Panc1 (cell line): ENCODE data around the gene HSPB9. TPM values are rescaled to one million over a fixed set of nuclear protein-coding genes. Genes with fewer than 3 reads are reported as not detected.

Experiments
- ATAC-seq: fragments of 200-7000 bp; cut with Tn5 transposase; 2 replicates; pipeline ENCODE4 v1.9.1; 2020; ENCODE audit warnings: mild to moderate bottlenecking, moderate library complexity
- BruUV-seq: library from RNA; stranded (reverse); fragments of 400-500 nt; replicated peaks from 2 replicates; lab custom pipeline; 2021; lab: Mats Ljungman, UMichigan
- CTCF ChIA-PET: fragments of 300-600 bp; sonication (Branson Sonifier 250); formaldehyde crosslinking; loops from one replicate; lab custom pipeline; 2022; ENCODE audit warnings: antibody characterized with exemption; lab: Charles Lee
- POLR2A ChIA-PET: fragments of 300-600 bp; sonication (Branson Sonifier 250); formaldehyde crosslinking; loops from one replicate; lab custom pipeline; 2022; ENCODE audit warnings: antibody characterized with exemption; lab: Charles Lee
- DNase-seq: peaks from one replicate; pipeline ENCODE4 v3.0.0-alpha.2; 2010; ENCODE audit warnings: low read depth, low spot score
- H3K27ac ChIP-seq: 2 replicates; pipeline ENCODE4 v1.5.1; 2011; ENCODE audit warnings: mild to moderate bottlenecking, low read length, inconsistent platforms
- H3K27me3 ChIP-seq: fragments of 200-500 bp; sonication (Bioruptor generic); 2 replicates; pipeline ENCODE4 v1.6.0; 2014; ENCODE audit warnings: low read length, inconsistent platforms; ENCODE audit not compliant: control insufficient read depth, insufficient read depth
- H3K36me3 ChIP-seq: fragments of 200-500 bp; sonication (Bioruptor generic); 2 replicates; pipeline ENCODE4 v1.5.1; 2014; ENCODE audit warnings: inconsistent platforms, mild to moderate bottlenecking, low read length, moderate library complexity; ENCODE audit not compliant: control insufficient read depth, insufficient read depth
- H3K4me1 ChIP-seq: 2 replicates; pipeline ENCODE4 v1.5.1; 2011; ENCODE audit warnings: inconsistent platforms, mild to moderate bottlenecking, low read length, moderate library complexity; ENCODE audit not compliant: control insufficient read depth, insufficient read depth
- H3K4me3 ChIP-seq, 2 experiments: 2 replicates each; pipeline ENCODE4 v1.5.1; 2011 to 2012; ENCODE audit warnings: low read depth in 2 of 2, low read length in 2 of 2, mild to moderate bottlenecking in 2 of 2, inconsistent platforms in 1 of 2, moderate library complexity in 1 of 2
- H3K9me3 ChIP-seq: fragments of 200-500 bp; sonication (Bioruptor generic); 2 replicates; pipeline ENCODE4 v1.5.1; 2014; ENCODE audit warnings: low read depth, mild to moderate bottlenecking, inconsistent platforms, low read length, moderate library complexity; ENCODE audit not compliant: control insufficient read depth, insufficient read depth
- CTCF ChIP-seq: fragments of 450-650 bp; IDR thresholded peaks from 2 replicates; pipeline ENCODE4 v1.5.1; 2017; ENCODE audit warnings: mild to moderate bottlenecking
- POLR2AphosphoS5 ChIP-seq: IDR thresholded peaks from 2 replicates; pipeline ENCODE4 v1.6.1; 2012; ENCODE audit warnings: mild to moderate bottlenecking, low read depth, low read length, moderate library complexity
- REST ChIP-seq, 2 experiments: IDR thresholded peaks; 2 replicates each; pipeline ENCODE4 v1.6.1; 2011 to 2012; ENCODE audit warnings: low read depth in 2 of 2, control low read depth in 1 of 2, low read length in 1 of 2, mild to moderate bottlenecking in 1 of 2, moderate library complexity in 1 of 2; ENCODE audit not compliant: insufficient read depth in 1 of 2
- SIN3A ChIP-seq: IDR thresholded peaks from 2 replicates; pipeline ENCODE4 v1.6.1; 2012; ENCODE audit warnings: low read depth, mild to moderate bottlenecking, low read length, moderate library complexity, borderline replicate concordance; ENCODE audit not compliant: insufficient read depth
- TCF7L2 ChIP-seq: IDR thresholded peaks from 2 replicates; pipeline ENCODE4 v1.6.1; 2011; ENCODE audit warnings: mild to moderate bottlenecking, low read depth, low read length, inconsistent platforms
- in situ Hi-C: cut with HindIII; loops from 2 replicates; pipeline ENCODE4 v1.10.0; 2016; ENCODE audit warnings: low sequenced_read_pairs, low pct_unique_long_range_greater_than_20kb
- intact Hi-C: fragments of 100-400 bp; cut with micrococcal nuclease; formaldehyde crosslinking; loops from one replicate; pipeline ENCODE4 v1.10.0; 2022; ENCODE audit not compliant: unreplicated experiment
- total RNA-seq: library from RNA; stranded (reverse); gene quantifications from one replicate; pipeline ENCODE4 v1.2.1, GENCODE V29; 2021; ENCODE audit not compliant: unreplicated experiment

The HSPB9 gene
- total RNA-seq, 1 experiment from 2014 or later: not detected

GRCh38 chr17:42090964-42091790, 31.4 kb upstream of the HSPB9 start:
- intact Hi-C loops (no loop called here), in situ Hi-C loops (no loop called here)
- H3K27me3 ChIP-seq: no peaks in the 10 kb centered on the region
- TF ChIP-seq SIN3A: no peak
- TF ChIP-seq POLR2AphosphoS5: no peak
- no peak for TF ChIP-seq REST (IDR thresholded peaks at IDR 0.05; ENCODE audit: insufficient read depth in 1 of 2, low read depth in 2 of 2, low read length in 1 of 2)
- TF ChIP-seq CTCF: no peak
- TF ChIP-seq TCF7L2: no peak
- ChIA-PET POLR2A (no interaction called here), CTCF (no interaction called here)
- ATAC-seq (no peak), DNase-seq (no peak)
- BruUV-seq: no TSS peak
- H3K9me3 ChIP-seq: no peaks in the 10 kb centered on the region
- no peak overlapping the region for H3K27ac ChIP-seq
- no peaks in the 10 kb centered on the region for H3K36me3 ChIP-seq
- no peaks in the 10 kb centered on the region for H3K4me1 ChIP-seq
- H3K4me3 ChIP-seq: no peak overlapping the region

- no peaks in the 10 kb centered on the region for H3K27me3 ChIP-seq
- ChIA-PET CTCF (no interaction called here), POLR2A (no interaction called here)
- TF ChIP-seq SIN3A (no peak), CTCF (no peak), REST (IDR thresholded peaks at IDR 0.05; ENCODE audit: insufficient read depth in 1 of 2, low read depth in 2 of 2, low read length in 1 of 2) (no peak), POLR2AphosphoS5 (no peak), TCF7L2 (no peak)
- BruUV-seq: no TSS peak
- DNase-seq (no peak), ATAC-seq (no peak)
- H3K27ac ChIP-seq: no peak overlapping the region
- no peaks in the 10 kb centered on the region for H3K4me1 ChIP-seq
- H3K36me3 ChIP-seq: no peaks in the 10 kb centered on the region
- in situ Hi-C loops (no loop called here), intact Hi-C loops (no loop called here)
- H3K4me3 ChIP-seq: no peak overlapping the region
- no peaks in the 10 kb centered on the region for H3K9me3 ChIP-seq
Observed at GRCh38 chr17:42092939-42093338, 29.7 kb upstream of the HSPB9 start.
